ENCODE data around the gene BPNT1. TPM values are rescaled to one million over a fixed set of nuclear protein-coding genes. Genes with fewer than 3 reads are reported as not detected.
"Not testable (repeated sequence)": the region's sequence is repeated elsewhere in the genome, so short reads cannot be mapped to it uniquely, and the experiment has no call there.

Gene BPNT1
- total and polyA plus RNA-seq, 2 donors (not counting 1 experiment from before 2014, with no cell fraction given) = 23.8 to 51.2 TPM

GRCh38 chr1:220121791-220122530 is 32.4 kb upstream of the BPNT1 start:
- no peak overlapping the region for H3K9ac ChIP-seq (ENCODE audit: insufficient read depth, low read length)
- no peaks in the 10 kb centered on the region for H3K36me3 ChIP-seq (ENCODE audit: control insufficient read depth, insufficient read depth, low read length)
- H3K27me3 ChIP-seq (ENCODE audit: control insufficient read depth, insufficient read depth, low read length) = no peaks in the 10 kb centered on the region
- no peaks in the 10 kb centered on the region for H4K20me1 ChIP-seq (ENCODE audit: control insufficient read depth, extremely low read depth, insufficient read depth, low read length)
- no peak overlapping the region for H2AFZ ChIP-seq (ENCODE audit: low read length)
- TF ChIP-seq EZH2 (IDR thresholded peaks at IDR 0.05; ENCODE audit: low read length, missing control alignments) (no peak), CTCF (conservative IDR thresholded peaks at IDR 0.05 in 1 of 2, IDR thresholded peaks at IDR 0.05 in 1 of 2; ENCODE audit: low read depth in 1 of 2, low read length in 2 of 2) (no peak)
- H3K4me2 ChIP-seq (ENCODE audit: extremely low read depth, insufficient read depth, low read length) = no peak overlapping the region
- H3K4me3 ChIP-seq (replicated peaks in 1 of 4; ENCODE audit: control extremely low read depth in 1 of 4, insufficient read depth in 1 of 4, low read depth in 3 of 4, low read length in 4 of 4) = no peak overlapping the region
- no peaks in the 10 kb centered on the region for H3K9me3 ChIP-seq (ENCODE audit: control insufficient read depth, insufficient read depth, low read depth, low read length)
- no peak for DNase-seq (ENCODE audit: low read depth in 2 of 2)
- H3K27ac ChIP-seq (ENCODE audit: insufficient read depth, low read length) = no peak overlapping the region
- H3K79me2 ChIP-seq (ENCODE audit: control insufficient read depth, insufficient read depth, low read length) = no peaks in the 10 kb centered on the region
- H3K4me1 ChIP-seq (ENCODE audit: control insufficient read depth, extremely low read depth, insufficient read depth, low read length) = no peaks in the 10 kb centered on the region

- Histone ChIP-seq H3K36me3 (ENCODE audit: control insufficient read depth, insufficient read depth, low read length) (no peaks in the 10 kb centered on the region), H3K9ac (ENCODE audit: insufficient read depth, low read length) (no peak overlapping the region), H4K20me1 (ENCODE audit: control insufficient read depth, extremely low read depth, insufficient read depth, low read length) (no peaks in the 10 kb centered on the region), H2AFZ (ENCODE audit: low read length) (no peak overlapping the region), H3K4me1 (ENCODE audit: control insufficient read depth, extremely low read depth, insufficient read depth, low read length) (no peaks in the 10 kb centered on the region), H3K4me3 (replicated peaks in 1 of 4; ENCODE audit: control extremely low read depth in 1 of 4, insufficient read depth in 1 of 4, low read depth in 3 of 4, low read length in 4 of 4) (no peak overlapping the region), H3K27me3 (ENCODE audit: control insufficient read depth, insufficient read depth, low read length) (no peaks in the 10 kb centered on the region), H3K9me3 (ENCODE audit: control insufficient read depth, insufficient read depth, low read depth, low read length) (no peaks in the 10 kb centered on the region), H3K79me2 (ENCODE audit: control insufficient read depth, insufficient read depth, low read length) (no peaks in the 10 kb centered on the region), H3K27ac (ENCODE audit: insufficient read depth, low read length) (no peak overlapping the region), H3K4me2 (ENCODE audit: extremely low read depth, insufficient read depth, low read length) (no peak overlapping the region)
- DNase-seq (ENCODE audit: low read depth in 2 of 2) = peak in 1 of 2 donors; percentile 6
- TF ChIP-seq EZH2 (IDR thresholded peaks at IDR 0.05; ENCODE audit: low read length, missing control alignments) = no peak
- TF ChIP-seq CTCF (conservative IDR thresholded peaks at IDR 0.05 in 1 of 2, IDR thresholded peaks at IDR 0.05 in 1 of 2; ENCODE audit: low read depth in 1 of 2, low read length in 2 of 2) = no peak
Measured at GRCh38 chr1:220119043-220119512, 29.5 kb upstream of the BPNT1 start.

- H3K4me3 ChIP-seq (replicated peaks in 1 of 4; ENCODE audit: control extremely low read depth in 1 of 4, insufficient read depth in 1 of 4, low read depth in 3 of 4, low read length in 4 of 4) = no peak overlapping the region
- no peaks in the 10 kb centered on the region for H3K36me3 ChIP-seq (ENCODE audit: control insufficient read depth, insufficient read depth, low read length)
- peak in 1 of 2 donors; percentile 38 for DNase-seq (ENCODE audit: low read depth in 2 of 2)
- H3K79me2 ChIP-seq (ENCODE audit: control insufficient read depth, insufficient read depth, low read length) = no peaks in the 10 kb centered on the region
- H3K9ac ChIP-seq (ENCODE audit: insufficient read depth, low read length) = no peak overlapping the region
- H2AFZ ChIP-seq (ENCODE audit: low read length) = no peak overlapping the region
- no peak overlapping the region for H3K4me2 ChIP-seq (ENCODE audit: extremely low read depth, insufficient read depth, low read length)
- H4K20me1 ChIP-seq (ENCODE audit: control insufficient read depth, extremely low read depth, insufficient read depth, low read length) = no peaks in the 10 kb centered on the region
- no peaks in the 10 kb centered on the region for H3K27me3 ChIP-seq (ENCODE audit: control insufficient read depth, insufficient read depth, low read length)
- no peaks in the 10 kb centered on the region for H3K9me3 ChIP-seq (ENCODE audit: control insufficient read depth, insufficient read depth, low read depth, low read length)
- H3K4me1 ChIP-seq (ENCODE audit: control insufficient read depth, extremely low read depth, insufficient read depth, low read length) = no peaks in the 10 kb centered on the region
- H3K27ac ChIP-seq (ENCODE audit: insufficient read depth, low read length) = no peak overlapping the region
- peak; percentile 40 to 62 for TF ChIP-seq CTCF (conservative IDR thresholded peaks at IDR 0.05 in 1 of 2, IDR thresholded peaks at IDR 0.05 in 1 of 2; ENCODE audit: low read depth in 1 of 2, low read length in 2 of 2)
- no peak for TF ChIP-seq EZH2 (IDR thresholded peaks at IDR 0.05; ENCODE audit: low read length, missing control alignments)
Measured at GRCh38 chr1:220113136-220113695, 23.6 kb upstream of the BPNT1 start.

GRCh38 chr1:220112600-220112999 is 23.0 kb upstream of the BPNT1 start:
- H4K20me1 ChIP-seq (ENCODE audit: control insufficient read depth, extremely low read depth, insufficient read depth, low read length); H3K4me1 ChIP-seq (ENCODE audit: control insufficient read depth, extremely low read depth, insufficient read depth, low read length); H3K27me3 ChIP-seq (ENCODE audit: control insufficient read depth, insufficient read depth, low read length); H3K9ac ChIP-seq (ENCODE audit: insufficient read depth, low read length); H3K36me3 ChIP-seq (ENCODE audit: control insufficient read depth, insufficient read depth, low read length); H3K27ac ChIP-seq (ENCODE audit: insufficient read depth, low read length); H3K4me2 ChIP-seq (ENCODE audit: extremely low read depth, insufficient read depth, low read length); H3K9me3 ChIP-seq (ENCODE audit: control insufficient read depth, insufficient read depth, low read depth, low read length); H2AFZ ChIP-seq (ENCODE audit: low read length); H3K4me3 ChIP-seq (replicated peaks in 1 of 4; ENCODE audit: control extremely low read depth in 1 of 4, insufficient read depth in 1 of 4, low read depth in 3 of 4, low read length in 4 of 4); H3K79me2 ChIP-seq (ENCODE audit: control insufficient read depth, insufficient read depth, low read length); DNase-seq (ENCODE audit: low read depth in 2 of 2): not testable (repeated sequence)
